GM12878 (cell line): ENCODE data around the gene RAB3GAP1.
A peak's percentile ranks its signal among the peaks of the same experiment; 100 is the strongest.

Source experiments
- NR2C2 ChIP-seq: IDR thresholded peaks from 2 replicates; pipeline ENCODE4 v1.6.1; 2011; ENCODE audit warnings: borderline replicate concordance, low read depth; ENCODE audit not compliant: control insufficient read depth, insufficient read length
- POLR2A ChIP-seq: IDR thresholded peaks from 2 replicates; pipeline ENCODE4 v1.6.1; 2011; ENCODE audit warnings: low read depth, mild to moderate bottlenecking, low read length
- POLR2AphosphoS5 ChIP-seq: IDR thresholded peaks from 2 replicates; pipeline ENCODE4 v1.6.1; 2011; ENCODE audit warnings: mild to moderate bottlenecking, low read length, inconsistent platforms
- TF ChIP-seq, protein P1 (sequence below), 3 experiments: IDR thresholded peaks in 2 of 3; conservative IDR thresholded peaks in 1 of 3; 2 replicates each; pipeline ENCODE4 v1.5.1; 2011; ENCODE audit warnings: low read depth in 3 of 3, low read length in 3 of 3, mild to moderate bottlenecking in 3 of 3, control low read depth in 2 of 3, moderate library complexity in 2 of 3, inconsistent platforms in 1 of 3, mixed read lengths in 1 of 3; ENCODE audit not compliant: control insufficient read depth in 2 of 3, insufficient read depth in 1 of 3; ENCODE audit errors: extremely low read depth in 1 of 3

DNA sequence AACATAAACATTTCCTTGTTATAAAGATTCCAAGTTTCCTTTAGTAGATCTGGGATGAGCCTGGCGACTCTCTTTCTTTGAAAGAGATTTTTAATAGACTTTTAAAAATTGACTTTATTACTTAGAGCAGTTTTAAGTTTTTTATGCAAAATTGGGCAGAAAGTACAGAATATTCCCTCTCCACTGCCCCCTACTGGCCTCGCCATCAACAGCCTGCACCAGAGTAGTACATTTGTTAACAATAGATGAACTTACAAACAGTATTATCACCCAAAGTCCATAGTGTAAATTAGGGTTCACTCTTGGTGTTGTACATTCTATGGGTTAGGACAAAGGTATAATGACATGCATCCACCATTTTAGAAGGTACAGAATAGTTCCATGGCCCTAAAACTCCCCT lies 8.7 kb upstream of the RAB3GAP1 start:
- TF ChIP-seq, protein P1, sequence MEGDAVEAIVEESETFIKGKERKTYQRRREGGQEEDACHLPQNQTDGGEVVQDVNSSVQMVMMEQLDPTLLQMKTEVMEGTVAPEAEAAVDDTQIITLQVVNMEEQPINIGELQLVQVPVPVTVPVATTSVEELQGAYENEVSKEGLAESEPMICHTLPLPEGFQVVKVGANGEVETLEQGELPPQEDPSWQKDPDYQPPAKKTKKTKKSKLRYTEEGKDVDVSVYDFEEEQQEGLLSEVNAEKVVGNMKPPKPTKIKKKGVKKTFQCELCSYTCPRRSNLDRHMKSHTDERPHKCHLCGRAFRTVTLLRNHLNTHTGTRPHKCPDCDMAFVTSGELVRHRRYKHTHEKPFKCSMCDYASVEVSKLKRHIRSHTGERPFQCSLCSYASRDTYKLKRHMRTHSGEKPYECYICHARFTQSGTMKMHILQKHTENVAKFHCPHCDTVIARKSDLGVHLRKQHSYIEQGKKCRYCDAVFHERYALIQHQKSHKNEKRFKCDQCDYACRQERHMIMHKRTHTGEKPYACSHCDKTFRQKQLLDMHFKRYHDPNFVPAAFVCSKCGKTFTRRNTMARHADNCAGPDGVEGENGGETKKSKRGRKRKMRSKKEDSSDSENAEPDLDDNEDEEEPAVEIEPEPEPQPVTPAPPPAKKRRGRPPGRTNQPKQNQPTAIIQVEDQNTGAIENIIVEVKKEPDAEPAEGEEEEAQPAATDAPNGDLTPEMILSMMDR (IDR thresholded peaks at IDR 0.05 in 2 of 3, conservative IDR thresholded peaks at IDR 0.05 in 1 of 3; ENCODE audit: control insufficient read depth in 2 of 3, extremely low read depth in 1 of 3, insufficient read depth in 1 of 3, low read depth in 3 of 3, low read length in 3 of 3) = peak; percentile 28 to 58 (median 55)
- TF ChIP-seq NR2C2 = no peak
- TF ChIP-seq POLR2AphosphoS5 = no peak
- TF ChIP-seq POLR2A = no peak
